Measurements from ENCODE around the gene GPATCH3.

- TF ChIP-seq MAX (IDR thresholded peaks at IDR 0.05; ENCODE audit: insufficient read depth, insufficient read length) (no peak), POLR2AphosphoS5 (IDR thresholded peaks at IDR 0.05; ENCODE audit: insufficient read depth, low read depth, low read length) (no peak), POLR2A (IDR thresholded peaks at IDR 0.05; ENCODE audit: low read depth, low read length) (no peak), MYC (IDR thresholded peaks at IDR 0.05; ENCODE audit: low read depth, low read length) (no peak), CTCF (IDR thresholded peaks at IDR 0.05; ENCODE audit: extremely low read depth in 1 of 2, insufficient read depth in 1 of 2, low read depth in 1 of 2, low read length in 2 of 2) (no peak), EZH2 (IDR thresholded peaks at IDR 0.05; ENCODE audit: borderline replicate concordance, low read depth, low read length, severe bottlenecking) (no peak), FOS (IDR thresholded peaks at IDR 0.05; ENCODE audit: borderline replicate concordance, insufficient read depth, low read length) (peak; percentile 58), JUN (IDR thresholded peaks at IDR 0.05; ENCODE audit: borderline replicate concordance, insufficient read depth, insufficient read length, low read depth) (peak; percentile 24)
Observed at GRCh38 chr1:26848941-26849774, 51.1 kb downstream of the GPATCH3 start.

Data from endothelial cell of umbilical vein (primary cell).